Ovary (tissue), 9 donors: ENCODE results near the gene SCN1A. TPM values are rescaled to one million over a fixed set of nuclear protein-coding genes. Genes with fewer than 3 reads are reported as not detected.

Experiments used
- DNase-seq, 5 donors: peaks; one replicate each; pipeline ENCODE4 v3.0.0-alpha.2; 2019 to 2020
- H3K27ac ChIP-seq, 2 donors: fragments of 200-600 bp; one replicate each; pipeline versions ENCODE4 v1.5.1 to v1.8.0; 2019 to 2022
- H3K27me3 ChIP-seq: fragments of 200-600 bp; one replicate; pipeline ENCODE4 v1.8.0; 2022
- H3K36me3 ChIP-seq: fragments of 200-600 bp; sonication (generic); one replicate; pipeline ENCODE4 v1.5.1; 2019
- H3K4me1 ChIP-seq: one replicate; pipeline ENCODE4 v1.8.1; 2013; ENCODE audit warnings: mild to moderate bottlenecking, moderate library complexity; ENCODE audit not compliant: insufficient read depth
- H3K4me3 ChIP-seq: fragments of 200-600 bp; sonication (generic); one replicate; pipeline ENCODE4 v1.5.1; 2017
- H3K9me3 ChIP-seq, 2 donors: fragments of 200-600 bp in 1 of 2; sonication (generic) in 1 of 2; one replicate each; pipeline versions ENCODE4 v1.5.1 to v1.8.1; 2013 to 2019; ENCODE audit warnings: mild to moderate bottlenecking in 1 of 2, moderate library complexity in 1 of 2
- EP300 ChIP-seq: sonication (generic); formaldehyde crosslinking; IDR thresholded peaks from one replicate; pipeline ENCODE4 v1.6.1; 2017; ENCODE audit warnings: antibody characterized with exemption
- POLR2A ChIP-seq: fragments of 450-650 bp; IDR thresholded peaks from one replicate; pipeline ENCODE4 v1.6.1; 2017; ENCODE audit warnings: antibody characterized with exemption, mild to moderate bottlenecking, moderate library complexity
- WGBS, 3 donors: extraction: QIAGEN DNeasy Blood & Tissue Kit in 1 of 3; methylation state at CpG; one replicate each; pipeline versions ENCODE4 v1.1.5 to v1.1.7; 2013 to 2017; 5-methylcytosine and 5-hydroxymethylcytosine counted together
- intact Hi-C, 4 donors: fragments of 100-400 bp; cut with DNase I; formaldehyde crosslinking; loops; one replicate each; pipeline versions ENCODE4 v1.11.0 to v1.15.1; 2022 to 2023
- polyA plus RNA-seq, 2 donors: library from polyadenylated mRNA; stranded (reverse); fragments of 200-250 nt in 1 of 2; fragments of 350-450 nt in 1 of 2; fragmentation: Illumina TruSeq in 1 of 2; extraction: RNeasy Lipid Tissue Mini Kit (QIAGEN cat#74804) in 1 of 2; gene quantifications; one replicate each; pipeline ENCODE4 v1.2.3, GENCODE V29; 2013 to 2014
- total RNA-seq, 7 donors: library from RNA; depleted of rRNA in 2 of 7; stranded (reverse); fragments of >200 nt in 2 of 7; fragmentation: NEBNext Ultra II Directional in 3 of 7; extraction: Animal tissue kit (Norgen Biotek cat#: 25700) in 3 of 7; gene quantifications; one replicate each; pipeline versions ENCODE4 v1.1.0 to v1.2.4, GENCODE V29; 2016 to 2023
- TF ChIP-seq, protein P1 (sequence below), 3 donors: fragments of 450-650 bp in 2 of 3; fragments of 200-600 bp in 1 of 3; IDR thresholded peaks; one replicate each; pipeline versions ENCODE4 v1.5.1 to v1.8.0; 2016 to 2022; ENCODE audit warnings: antibody characterized with exemption in 3 of 3, mild to moderate bottlenecking in 1 of 3
- donor health status: DM: no; HTN: no; CAD: no; lungs with moderate emphysema.
- donor health status: DM: no; HTN: no; CAD: no.
- donor health status: Bipolar disorder and iron deficiency.
- donor health status: DM: yes; HTN: yes; CAD: no.
- donor health status: DM: no; HTN: no; CAD: no.
- donor health status: DM: yes; HTN: yes; CAD: no.

The SCN1A gene
- total and polyA plus RNA-seq, 9 donors: under 0.01 to 5.6 (median 0.34) TPM; not detected in 5

DNA sequence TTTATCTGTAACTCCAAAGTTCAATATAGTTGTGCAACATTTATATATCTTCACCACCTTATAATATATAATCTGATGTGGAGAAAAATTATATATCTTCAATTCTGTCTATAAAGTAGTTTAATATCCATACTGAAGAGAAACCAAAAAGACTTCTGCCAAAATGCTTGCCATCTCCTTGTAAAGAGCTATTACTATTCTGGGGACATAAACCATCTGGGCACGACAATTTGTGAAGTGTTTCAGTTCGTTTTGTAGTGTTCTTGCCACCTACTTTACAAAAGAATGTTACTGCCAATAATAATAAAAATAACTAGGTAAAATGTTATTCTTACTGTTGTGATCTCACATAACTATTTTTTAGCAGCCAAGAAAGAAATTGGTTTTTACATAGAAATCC, 45.1 kb downstream of the SCN1A start:
- H3K9me3 ChIP-seq: no peaks in the 10 kb centered on the region
- H3K4me1 ChIP-seq: no peaks in the 10 kb centered on the region
- TF ChIP-seq EP300: no peak
- TF ChIP-seq POLR2A: no peak
- TF ChIP-seq, protein P1, sequence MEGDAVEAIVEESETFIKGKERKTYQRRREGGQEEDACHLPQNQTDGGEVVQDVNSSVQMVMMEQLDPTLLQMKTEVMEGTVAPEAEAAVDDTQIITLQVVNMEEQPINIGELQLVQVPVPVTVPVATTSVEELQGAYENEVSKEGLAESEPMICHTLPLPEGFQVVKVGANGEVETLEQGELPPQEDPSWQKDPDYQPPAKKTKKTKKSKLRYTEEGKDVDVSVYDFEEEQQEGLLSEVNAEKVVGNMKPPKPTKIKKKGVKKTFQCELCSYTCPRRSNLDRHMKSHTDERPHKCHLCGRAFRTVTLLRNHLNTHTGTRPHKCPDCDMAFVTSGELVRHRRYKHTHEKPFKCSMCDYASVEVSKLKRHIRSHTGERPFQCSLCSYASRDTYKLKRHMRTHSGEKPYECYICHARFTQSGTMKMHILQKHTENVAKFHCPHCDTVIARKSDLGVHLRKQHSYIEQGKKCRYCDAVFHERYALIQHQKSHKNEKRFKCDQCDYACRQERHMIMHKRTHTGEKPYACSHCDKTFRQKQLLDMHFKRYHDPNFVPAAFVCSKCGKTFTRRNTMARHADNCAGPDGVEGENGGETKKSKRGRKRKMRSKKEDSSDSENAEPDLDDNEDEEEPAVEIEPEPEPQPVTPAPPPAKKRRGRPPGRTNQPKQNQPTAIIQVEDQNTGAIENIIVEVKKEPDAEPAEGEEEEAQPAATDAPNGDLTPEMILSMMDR (IDR thresholded peaks at IDR 0.05): no peak
- no peak for DNase-seq
- H3K4me3 ChIP-seq: no peak overlapping the region
- WGBS, 3 donors: 19 to 31% (median 21%) methylated on average over 2 of the region's 2 CpGs
- H3K27ac ChIP-seq: no peak overlapping the region
- H3K36me3 ChIP-seq: no peaks in the 10 kb centered on the region
- intact Hi-C loops: no loop called here
- H3K27me3 ChIP-seq: no peaks in the 10 kb centered on the region

DNA sequence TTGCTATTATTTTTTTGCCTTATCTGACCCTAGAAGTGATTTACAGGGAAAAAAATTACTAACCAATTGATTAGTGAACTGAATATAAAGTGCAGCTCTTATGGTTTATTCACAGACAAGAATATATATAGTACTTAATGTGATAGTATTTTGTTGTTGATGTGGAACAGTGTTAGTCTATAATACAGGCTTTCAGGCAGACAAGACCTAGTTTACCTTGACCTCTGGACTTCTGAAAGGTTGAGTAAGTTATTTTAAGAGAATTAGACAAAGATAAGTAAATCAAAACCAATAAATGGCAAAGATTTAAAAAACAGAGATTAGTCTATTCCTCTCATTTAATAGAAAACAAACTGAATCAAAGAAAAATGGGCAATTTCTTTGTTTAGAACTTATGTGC, 46.0 kb downstream of the SCN1A start:
- Histone ChIP-seq H3K27me3 (no peaks in the 10 kb centered on the region), H3K36me3 (no peaks in the 10 kb centered on the region), H3K4me3 (no peak overlapping the region), H3K4me1 (no peaks in the 10 kb centered on the region), H3K27ac (no peak overlapping the region), H3K9me3 (no peaks in the 10 kb centered on the region)
- TF ChIP-seq POLR2A (no peak), EP300 (no peak)
- TF ChIP-seq, protein P1 (IDR thresholded peaks at IDR 0.05): no peak
- DNase-seq: no peak
- intact Hi-C loops: no loop called here

DNA sequence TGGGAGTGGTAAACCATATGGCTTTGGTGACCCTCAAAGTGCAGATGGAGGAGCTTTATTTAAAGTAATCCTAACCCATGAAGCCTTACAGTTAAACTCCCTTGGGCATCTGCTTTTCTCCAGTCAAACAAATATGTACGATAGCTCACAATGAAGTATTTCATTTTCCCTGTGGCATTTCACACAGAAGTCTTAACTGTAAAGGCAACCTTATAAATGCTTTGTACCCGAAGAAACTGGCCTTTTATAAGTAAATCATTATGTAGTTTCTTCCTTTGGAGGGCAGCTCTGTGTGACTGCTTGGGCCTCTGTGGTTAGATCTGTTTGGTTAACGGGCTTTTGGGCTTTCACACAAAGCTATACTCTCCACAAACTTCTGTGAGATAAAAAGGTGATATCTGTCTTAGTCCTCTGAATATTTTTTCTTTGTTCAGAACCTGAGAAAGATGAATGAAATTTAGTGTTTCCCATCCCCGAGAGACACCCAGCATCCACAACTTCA, 46.6 kb downstream of the SCN1A start:
- H3K27me3 ChIP-seq: no peaks in the 10 kb centered on the region
- DNase-seq: no peak
- TF ChIP-seq, protein P1 (IDR thresholded peaks at IDR 0.05): no peak
- TF ChIP-seq EP300 (no peak), POLR2A (no peak)
- H3K4me3 ChIP-seq: no peak overlapping the region
- no peaks in the 10 kb centered on the region for H3K9me3 ChIP-seq
- H3K36me3 ChIP-seq: no peaks in the 10 kb centered on the region
- H3K27ac ChIP-seq: no peak overlapping the region
- WGBS, 3 donors: 58 to 61% (median 61%) methylated on average over 4 of the region's 4 CpGs
- H3K4me1 ChIP-seq: no peaks in the 10 kb centered on the region
- intact Hi-C loops: no loop called here

DNA sequence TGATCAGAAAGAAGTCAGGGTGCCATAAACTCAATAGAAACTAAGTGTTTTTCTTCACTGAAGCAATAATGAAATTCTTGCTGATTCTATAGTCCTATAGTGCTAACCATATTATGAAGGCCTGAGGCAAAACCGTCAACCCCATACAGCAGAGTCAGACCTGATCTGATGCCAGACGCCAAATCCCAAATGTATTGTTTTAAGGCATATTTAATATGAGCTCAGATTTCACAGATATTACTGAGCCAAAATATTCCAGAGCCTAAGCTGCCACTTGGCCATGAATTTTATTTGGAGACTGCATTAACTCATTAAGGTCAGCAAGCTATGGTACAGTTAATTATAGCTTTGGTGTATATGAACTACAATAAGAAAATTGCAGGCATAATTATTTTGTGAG, 53.4 kb downstream of the SCN1A start:
- no peaks in the 10 kb centered on the region for H3K27me3 ChIP-seq
- WGBS, 3 donors: 76 to 79% (median 77%) methylated on average over 2 of the region's 2 CpGs
- TF ChIP-seq EP300 (no peak), POLR2A (no peak)
- TF ChIP-seq, protein P1 (IDR thresholded peaks at IDR 0.05): no peak
- H3K36me3 ChIP-seq: no peaks in the 10 kb centered on the region
- H3K9me3 ChIP-seq: no peaks in the 10 kb centered on the region
- intact Hi-C loops: no loop called here
- H3K4me3 ChIP-seq: no peak overlapping the region
- no peak overlapping the region for H3K27ac ChIP-seq
- no peaks in the 10 kb centered on the region for H3K4me1 ChIP-seq
- DNase-seq: no peak

DNA sequence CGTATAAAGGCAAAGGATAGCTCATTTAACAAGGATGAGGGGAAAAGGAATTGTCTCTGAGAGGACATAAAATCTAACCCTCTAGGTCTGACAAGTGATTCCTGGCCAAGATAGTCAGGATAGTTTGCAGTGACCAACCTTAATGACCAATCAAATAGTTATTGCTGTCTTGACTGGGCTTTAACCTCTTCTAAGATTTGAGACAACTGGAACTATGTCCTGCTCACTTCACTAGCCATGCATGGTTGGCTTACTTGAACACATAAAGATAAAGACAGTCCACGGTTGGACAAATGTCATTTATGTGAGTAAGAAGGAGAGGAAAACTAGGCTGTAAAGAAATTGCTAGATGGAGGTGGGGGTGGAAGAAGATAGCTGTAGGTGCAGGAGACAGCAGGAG, 53.8 kb downstream of the SCN1A start:
- TF ChIP-seq, protein P1 (IDR thresholded peaks at IDR 0.05): no peak
- TF ChIP-seq EP300 (no peak), POLR2A (no peak)
- H3K4me1 ChIP-seq: no peaks in the 10 kb centered on the region

More for the DNA sequence above, 53.8 kb downstream of the SCN1A start:
- Histone ChIP-seq H3K27me3 (no peaks in the 10 kb centered on the region), H3K36me3 (no peaks in the 10 kb centered on the region), H3K9me3 (no peaks in the 10 kb centered on the region), H3K4me3 (no peak overlapping the region), H3K27ac (no peak overlapping the region)
- DNase-seq: no peak
- WGBS, 3 donors: 48 to 59% (median 59%) methylated on average over 2 of the region's 2 CpGs
- intact Hi-C loops: no loop called here
